ENCODE data around the gene VAC14. TPM values are rescaled to one million over a fixed set of nuclear protein-coding genes. Genes with fewer than 3 reads are reported as not detected.

VAC14 gene
- polyA plus RNA-seq, 1 donor from 2014 or later = 8.6 TPM

- H3K4me2 ChIP-seq (ENCODE audit: low read length) = no peak overlapping the region
- TF ChIP-seq EZH2 (IDR thresholded peaks at IDR 0.05; ENCODE audit: borderline replicate concordance, insufficient read depth, low read length, poor library complexity, severe bottlenecking) = no peak
- no peak for TF ChIP-seq SMC3 (conservative IDR thresholded peaks at IDR 0.05; ENCODE audit: poor library complexity)
- no peak for TF ChIP-seq POLR2AphosphoS5 (IDR thresholded peaks at IDR 0.05)
- TF ChIP-seq, protein P1, sequence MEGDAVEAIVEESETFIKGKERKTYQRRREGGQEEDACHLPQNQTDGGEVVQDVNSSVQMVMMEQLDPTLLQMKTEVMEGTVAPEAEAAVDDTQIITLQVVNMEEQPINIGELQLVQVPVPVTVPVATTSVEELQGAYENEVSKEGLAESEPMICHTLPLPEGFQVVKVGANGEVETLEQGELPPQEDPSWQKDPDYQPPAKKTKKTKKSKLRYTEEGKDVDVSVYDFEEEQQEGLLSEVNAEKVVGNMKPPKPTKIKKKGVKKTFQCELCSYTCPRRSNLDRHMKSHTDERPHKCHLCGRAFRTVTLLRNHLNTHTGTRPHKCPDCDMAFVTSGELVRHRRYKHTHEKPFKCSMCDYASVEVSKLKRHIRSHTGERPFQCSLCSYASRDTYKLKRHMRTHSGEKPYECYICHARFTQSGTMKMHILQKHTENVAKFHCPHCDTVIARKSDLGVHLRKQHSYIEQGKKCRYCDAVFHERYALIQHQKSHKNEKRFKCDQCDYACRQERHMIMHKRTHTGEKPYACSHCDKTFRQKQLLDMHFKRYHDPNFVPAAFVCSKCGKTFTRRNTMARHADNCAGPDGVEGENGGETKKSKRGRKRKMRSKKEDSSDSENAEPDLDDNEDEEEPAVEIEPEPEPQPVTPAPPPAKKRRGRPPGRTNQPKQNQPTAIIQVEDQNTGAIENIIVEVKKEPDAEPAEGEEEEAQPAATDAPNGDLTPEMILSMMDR (IDR thresholded peaks at IDR 0.05; ENCODE audit: poor library complexity, severe bottlenecking) = no peak
- TF ChIP-seq TAF1 (IDR thresholded peaks at IDR 0.05; ENCODE audit: low read depth) = no peak
- no peak for TF ChIP-seq REST (IDR thresholded peaks at IDR 0.05; ENCODE audit: borderline replicate concordance)
- TF ChIP-seq RAD21 (conservative IDR thresholded peaks at IDR 0.05) = no peak
- TF ChIP-seq MXI1 (conservative IDR thresholded peaks at IDR 0.05; ENCODE audit: poor library complexity, severe bottlenecking) = no peak
- no peak for TF ChIP-seq EP300 (conservative IDR thresholded peaks at IDR 0.05; ENCODE audit: poor library complexity, severe bottlenecking)
- no peak overlapping the region for H2AFZ ChIP-seq (ENCODE audit: low read depth, low read length)
- H3K4me3 ChIP-seq (ENCODE audit: low read length) = no peak overlapping the region
- peaks cover 23% of the 10 kb centered on the region for H3K79me2 ChIP-seq (replicated peaks; ENCODE audit: insufficient read depth, low read length)
- H3K27me3 ChIP-seq (ENCODE audit: insufficient read depth, low read depth, low read length) = no peaks in the 10 kb centered on the region
- H3K9me3 ChIP-seq (ENCODE audit: low read length) = no peaks in the 10 kb centered on the region
- H3K27ac ChIP-seq (ENCODE audit: low read length) = no peak overlapping the region
- no peaks in the 10 kb centered on the region for H3K9me2 ChIP-seq (ENCODE audit: insufficient read depth, low read length)
- H4K20me1 ChIP-seq (ENCODE audit: insufficient read depth) = peaks cover 3% of the 10 kb centered on the region
- no peaks in the 10 kb centered on the region for H3F3A ChIP-seq (ENCODE audit: insufficient read depth, low read length, poor library complexity, severe bottlenecking)
- H3K36me3 ChIP-seq (ENCODE audit: insufficient read depth, low read length) = no peaks in the 10 kb centered on the region
- no peak overlapping the region for H3K9ac ChIP-seq (ENCODE audit: low read length)
These were observed 119.3 kb downstream of the VAC14 start for GRCh38 chr16:70681382-70682238.

DNA sequence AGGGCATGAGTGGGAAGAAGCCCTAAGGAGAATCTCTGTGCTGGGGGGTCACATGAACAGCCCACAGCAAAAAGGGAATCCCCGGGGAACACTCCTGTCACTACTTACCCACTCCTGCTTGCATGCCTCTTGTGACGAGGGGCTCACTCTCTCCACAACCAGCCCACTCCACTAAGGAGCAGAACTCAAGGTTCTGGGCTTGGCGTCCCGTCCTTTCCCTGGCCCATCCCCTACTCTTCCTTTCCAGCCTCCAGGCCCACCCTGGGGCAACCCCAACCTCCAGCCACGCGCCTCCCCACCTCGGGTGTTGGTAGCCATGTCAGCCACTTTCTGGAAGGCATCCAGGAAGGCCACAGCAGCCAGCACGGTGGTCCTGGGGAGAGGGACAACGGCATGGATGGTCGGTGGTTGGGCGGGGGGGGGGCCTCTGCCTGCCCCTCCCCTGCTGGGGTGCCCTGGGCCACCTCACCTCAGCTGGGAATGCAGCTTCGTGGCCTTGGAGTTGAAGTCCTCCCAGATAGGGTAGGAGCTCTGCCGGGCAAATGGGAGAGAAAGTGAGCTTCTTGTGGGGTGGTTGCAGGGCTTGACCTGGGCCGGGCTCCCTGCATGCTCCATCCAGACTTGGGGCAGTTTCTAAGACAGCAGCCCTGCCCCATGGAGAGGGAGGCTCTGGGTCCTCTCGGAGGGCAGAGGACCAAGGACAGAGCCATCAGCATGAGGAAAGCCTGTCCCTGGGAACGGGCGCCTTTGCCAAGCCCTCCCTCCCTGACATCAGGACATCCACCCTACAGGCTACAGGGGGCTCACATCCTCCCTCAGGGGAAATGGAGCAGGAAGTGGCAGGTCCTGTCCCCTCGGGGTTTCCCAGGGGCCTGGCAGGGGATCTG, 120.2 kb downstream of the VAC14 start:
- Histone ChIP-seq H3K4me3 (ENCODE audit: low read length) (no peak overlapping the region), H3K27ac (ENCODE audit: low read length) (no peak overlapping the region), H3K9ac (ENCODE audit: low read length) (no peak overlapping the region), H3K9me3 (ENCODE audit: low read length) (no peaks in the 10 kb centered on the region), H3K9me2 (ENCODE audit: insufficient read depth, low read length) (no peaks in the 10 kb centered on the region), H3F3A (ENCODE audit: insufficient read depth, low read length, poor library complexity, severe bottlenecking) (no peaks in the 10 kb centered on the region), H3K79me2 (replicated peaks; ENCODE audit: insufficient read depth, low read length) (peaks cover 23% of the 10 kb centered on the region), H4K20me1 (ENCODE audit: insufficient read depth) (peaks cover 3% of the 10 kb centered on the region), H3K36me3 (ENCODE audit: insufficient read depth, low read length) (peaks cover 7% of the 10 kb centered on the region), H2AFZ (ENCODE audit: low read depth, low read length) (no peak overlapping the region), H3K4me2 (ENCODE audit: low read length) (no peak overlapping the region), H3K27me3 (ENCODE audit: insufficient read depth, low read depth, low read length) (no peaks in the 10 kb centered on the region)
- TF ChIP-seq SMC3 (conservative IDR thresholded peaks at IDR 0.05; ENCODE audit: poor library complexity) = no peak
- TF ChIP-seq EP300 (conservative IDR thresholded peaks at IDR 0.05; ENCODE audit: poor library complexity, severe bottlenecking) = no peak
- no peak for TF ChIP-seq EZH2 (IDR thresholded peaks at IDR 0.05; ENCODE audit: borderline replicate concordance, insufficient read depth, low read length, poor library complexity, severe bottlenecking)
- no peak for TF ChIP-seq RAD21 (conservative IDR thresholded peaks at IDR 0.05)
- TF ChIP-seq MXI1 (conservative IDR thresholded peaks at IDR 0.05; ENCODE audit: poor library complexity, severe bottlenecking) = no peak
- TF ChIP-seq POLR2AphosphoS5 (IDR thresholded peaks at IDR 0.05) = no peak
- TF ChIP-seq TAF1 (IDR thresholded peaks at IDR 0.05; ENCODE audit: low read depth) = no peak
- TF ChIP-seq, protein P1 (IDR thresholded peaks at IDR 0.05; ENCODE audit: poor library complexity, severe bottlenecking) = no peak
- TF ChIP-seq REST (IDR thresholded peaks at IDR 0.05; ENCODE audit: borderline replicate concordance) = no peak
